ENCODE measurements around the gene KLK13. TPM values are rescaled to one million over a fixed set of nuclear protein-coding genes. Genes with fewer than 3 reads are reported as not detected.

KLK13 gene
- polyA plus RNA-seq, 1 donor (not counting 4 experiments of a cell fraction or from before 2014, with no cell fraction given) = 2.0 TPM

DNA sequence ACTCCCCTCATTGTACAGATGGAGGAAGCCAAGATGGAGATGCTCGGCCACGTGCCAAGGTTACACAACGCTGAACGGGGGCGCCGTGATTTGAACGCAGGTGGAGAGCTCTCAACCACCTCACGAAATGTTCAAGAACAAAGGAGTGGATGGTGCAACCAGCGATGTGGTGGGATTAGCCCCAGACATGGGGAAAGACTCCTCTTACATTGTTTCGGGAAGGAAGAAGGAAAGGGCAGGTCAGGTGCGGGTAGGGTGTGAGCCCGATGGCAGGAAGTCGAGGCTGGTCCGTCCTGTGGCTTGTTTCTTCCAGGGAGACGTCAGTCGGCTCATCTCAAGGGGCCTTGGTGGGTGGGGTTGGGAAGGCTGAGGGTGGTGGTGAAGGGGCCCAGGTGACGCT, 24.9 kb upstream of the KLK13 start:
- H3K9me1 ChIP-seq (ENCODE audit: control insufficient read depth, extremely low read depth, insufficient read depth, low read length) = no peaks in the 10 kb centered on the region
- no peak overlapping the region for H3K4me3 ChIP-seq (ENCODE audit: control insufficient read depth in 2 of 3, extremely low read depth in 1 of 3, insufficient read depth in 2 of 3, low read depth in 1 of 3, low read length in 3 of 3)
- H3K27me3 ChIP-seq (ENCODE audit: control insufficient read depth, extremely low read depth, insufficient read depth, low read length) = no peaks in the 10 kb centered on the region
- no peak overlapping the region for H3K9ac ChIP-seq (ENCODE audit: control insufficient read depth, extremely low read depth, insufficient read depth, low read length)
- no peaks in the 10 kb centered on the region for H3K36me3 ChIP-seq (ENCODE audit: control insufficient read depth in 2 of 2, extremely low read depth in 1 of 2, insufficient read depth in 2 of 2, low read length in 2 of 2)
- H3K4me1 ChIP-seq (ENCODE audit: control insufficient read depth, extremely low read depth, insufficient read depth, low read length) = peaks cover 12% of the 10 kb centered on the region
- no peaks in the 10 kb centered on the region for H3K9me3 ChIP-seq (ENCODE audit: control insufficient read depth, low read depth, low read length)
- no peak overlapping the region for H2AFZ ChIP-seq (ENCODE audit: control insufficient read depth, low read length)
- no peaks in the 10 kb centered on the region for H3K79me2 ChIP-seq (ENCODE audit: control insufficient read depth, insufficient read depth, low read length)
- H3K4me2 ChIP-seq (ENCODE audit: control insufficient read depth, extremely low read depth, insufficient read depth, low read depth, low read length) = no peak overlapping the region
- no peaks in the 10 kb centered on the region for H4K20me1 ChIP-seq (ENCODE audit: control insufficient read depth, extremely low read depth, insufficient read depth, low read length)
- no peak for FAIRE-seq
- DNase-seq (ENCODE audit: low read depth, low spot score) = no peak
- no peak overlapping the region for H3K27ac ChIP-seq (ENCODE audit: control insufficient read depth, insufficient read depth, low read length)
- dilution Hi-C loops (cut with MboI; ENCODE audit: extremely low pct_ligation_motif_present, low sequenced_read_pairs) = no loop called here
- TF ChIP-seq EZH2 (IDR thresholded peaks at IDR 0.05; ENCODE audit: low read length) (no peak), CTCF (optimal IDR thresholded peaks at IDR 0.05 in 1 of 3, IDR thresholded peaks at IDR 0.05 in 1 of 3, conservative IDR thresholded peaks at IDR 0.05 in 1 of 3; ENCODE audit: extremely low read depth in 1 of 3, insufficient read depth in 2 of 3, low read length in 3 of 3) (no peak)

GRCh38 chr19:51086153-51086850, 21.4 kb upstream of the KLK13 start:
- DNase-seq (ENCODE audit: low read depth, low spot score) (no peak), FAIRE-seq (no peak)
- dilution Hi-C loops (cut with MboI; ENCODE audit: extremely low pct_ligation_motif_present, low sequenced_read_pairs) = no loop called here
- H3K9me1 ChIP-seq (ENCODE audit: control insufficient read depth, extremely low read depth, insufficient read depth, low read length) = no peaks in the 10 kb centered on the region
- no peaks in the 10 kb centered on the region for H3K9me3 ChIP-seq (ENCODE audit: control insufficient read depth, low read depth, low read length)
- H3K36me3 ChIP-seq (ENCODE audit: control insufficient read depth in 2 of 2, extremely low read depth in 1 of 2, insufficient read depth in 2 of 2, low read length in 2 of 2) = no peaks in the 10 kb centered on the region
- H3K9ac ChIP-seq (ENCODE audit: control insufficient read depth, extremely low read depth, insufficient read depth, low read length) = no peak overlapping the region
- H3K79me2 ChIP-seq (ENCODE audit: control insufficient read depth, insufficient read depth, low read length) = no peaks in the 10 kb centered on the region
- no peak overlapping the region for H3K4me3 ChIP-seq (ENCODE audit: control insufficient read depth in 2 of 3, extremely low read depth in 1 of 3, insufficient read depth in 2 of 3, low read depth in 1 of 3, low read length in 3 of 3)
- no peak overlapping the region for H3K4me2 ChIP-seq (ENCODE audit: control insufficient read depth, extremely low read depth, insufficient read depth, low read depth, low read length)
- H3K27me3 ChIP-seq (ENCODE audit: control insufficient read depth, extremely low read depth, insufficient read depth, low read length) = no peaks in the 10 kb centered on the region
- TF ChIP-seq CTCF (optimal IDR thresholded peaks at IDR 0.05 in 1 of 3, IDR thresholded peaks at IDR 0.05 in 1 of 3, conservative IDR thresholded peaks at IDR 0.05 in 1 of 3; ENCODE audit: extremely low read depth in 1 of 3, insufficient read depth in 2 of 3, low read length in 3 of 3) = no peak
- TF ChIP-seq EZH2 (IDR thresholded peaks at IDR 0.05; ENCODE audit: low read length) = no peak
- H4K20me1 ChIP-seq (ENCODE audit: control insufficient read depth, extremely low read depth, insufficient read depth, low read length) = no peaks in the 10 kb centered on the region
- H3K4me1 ChIP-seq (ENCODE audit: control insufficient read depth, extremely low read depth, insufficient read depth, low read length) = no peaks in the 10 kb centered on the region
- no peak overlapping the region for H2AFZ ChIP-seq (ENCODE audit: control insufficient read depth, low read length)
- no peak overlapping the region for H3K27ac ChIP-seq (ENCODE audit: control insufficient read depth, insufficient read depth, low read length)

All from keratinocyte (primary cell).